ENCODE results near the gene TECTA.

DNA sequence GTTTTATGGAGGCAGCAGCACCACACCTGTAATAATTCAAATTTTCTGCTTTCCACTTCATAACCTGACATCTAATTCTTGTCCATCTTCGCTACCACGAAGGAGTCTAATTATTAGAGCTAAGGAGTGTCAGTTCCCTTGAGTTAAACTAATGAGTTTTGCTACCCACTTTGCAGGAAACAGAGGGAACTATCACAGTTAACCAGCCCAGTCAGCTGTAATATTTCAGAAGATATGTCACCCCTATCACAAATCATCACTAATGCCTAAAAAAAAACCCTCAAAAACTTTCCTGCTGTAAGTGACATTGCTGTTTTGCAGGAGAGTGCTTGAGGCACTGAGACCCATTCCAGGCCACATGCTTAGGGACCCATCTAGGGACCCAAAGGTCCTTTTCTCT, 8.4 kb downstream of the TECTA start:
- TF ChIP-seq POLR2A (IDR thresholded peaks at IDR 0.05) = no peak
- TF ChIP-seq, protein P1, sequence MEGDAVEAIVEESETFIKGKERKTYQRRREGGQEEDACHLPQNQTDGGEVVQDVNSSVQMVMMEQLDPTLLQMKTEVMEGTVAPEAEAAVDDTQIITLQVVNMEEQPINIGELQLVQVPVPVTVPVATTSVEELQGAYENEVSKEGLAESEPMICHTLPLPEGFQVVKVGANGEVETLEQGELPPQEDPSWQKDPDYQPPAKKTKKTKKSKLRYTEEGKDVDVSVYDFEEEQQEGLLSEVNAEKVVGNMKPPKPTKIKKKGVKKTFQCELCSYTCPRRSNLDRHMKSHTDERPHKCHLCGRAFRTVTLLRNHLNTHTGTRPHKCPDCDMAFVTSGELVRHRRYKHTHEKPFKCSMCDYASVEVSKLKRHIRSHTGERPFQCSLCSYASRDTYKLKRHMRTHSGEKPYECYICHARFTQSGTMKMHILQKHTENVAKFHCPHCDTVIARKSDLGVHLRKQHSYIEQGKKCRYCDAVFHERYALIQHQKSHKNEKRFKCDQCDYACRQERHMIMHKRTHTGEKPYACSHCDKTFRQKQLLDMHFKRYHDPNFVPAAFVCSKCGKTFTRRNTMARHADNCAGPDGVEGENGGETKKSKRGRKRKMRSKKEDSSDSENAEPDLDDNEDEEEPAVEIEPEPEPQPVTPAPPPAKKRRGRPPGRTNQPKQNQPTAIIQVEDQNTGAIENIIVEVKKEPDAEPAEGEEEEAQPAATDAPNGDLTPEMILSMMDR (IDR thresholded peaks at IDR 0.05) = no peak
